ENCODE data around the gene RIN1. TPM values are rescaled to one million over a fixed set of nuclear protein-coding genes. Genes with fewer than 3 reads are reported as not detected.

The RIN1 gene
- total RNA-seq, 1 donor: 3.0 TPM

DNA sequence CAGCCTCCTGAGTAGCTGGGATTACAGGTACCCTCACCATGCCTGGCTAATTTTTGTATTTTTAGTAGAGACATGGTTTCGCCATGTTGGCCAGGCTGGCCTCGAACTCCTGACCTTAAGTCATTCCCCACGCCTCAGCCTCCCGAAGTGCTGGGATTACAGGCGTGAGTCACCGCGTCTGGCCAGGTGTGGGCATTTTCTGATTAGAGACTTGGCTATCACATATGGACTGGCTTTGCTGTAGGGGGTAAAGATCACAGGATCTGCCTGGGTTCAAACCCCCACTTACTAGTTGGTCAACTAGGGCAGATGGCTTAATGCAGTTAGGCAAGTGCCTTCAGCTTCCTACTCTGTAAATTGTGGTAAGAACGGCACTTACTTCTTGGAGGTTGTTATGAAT lies 25.9 kb downstream of the RIN1 start:
- DNase-seq (ENCODE audit: low read depth in 2 of 3, low spot score in 2 of 3): no peak

DNA sequence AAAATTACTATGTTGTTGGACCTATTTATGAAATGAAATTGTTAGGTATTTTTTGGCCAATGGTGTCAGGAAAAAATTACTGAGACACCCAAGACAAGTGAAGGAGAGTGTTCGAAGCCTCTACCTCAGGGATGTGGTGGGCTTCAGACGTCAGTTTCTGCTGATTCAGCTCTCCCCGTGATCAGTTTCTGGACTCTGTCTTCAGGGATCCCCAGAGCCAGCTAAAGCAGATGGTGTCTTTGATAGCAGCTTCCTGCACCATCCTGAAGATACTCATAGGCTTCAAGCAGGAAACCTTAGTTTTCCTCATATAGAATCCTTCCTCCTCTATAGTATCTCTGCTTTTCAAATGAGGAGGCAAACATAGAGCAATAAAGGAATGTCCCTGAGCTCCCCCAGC lies 26.8 kb downstream of the RIN1 start:
- DNase-seq (ENCODE audit: low read depth in 2 of 3, low spot score in 2 of 3): no peak

DNA sequence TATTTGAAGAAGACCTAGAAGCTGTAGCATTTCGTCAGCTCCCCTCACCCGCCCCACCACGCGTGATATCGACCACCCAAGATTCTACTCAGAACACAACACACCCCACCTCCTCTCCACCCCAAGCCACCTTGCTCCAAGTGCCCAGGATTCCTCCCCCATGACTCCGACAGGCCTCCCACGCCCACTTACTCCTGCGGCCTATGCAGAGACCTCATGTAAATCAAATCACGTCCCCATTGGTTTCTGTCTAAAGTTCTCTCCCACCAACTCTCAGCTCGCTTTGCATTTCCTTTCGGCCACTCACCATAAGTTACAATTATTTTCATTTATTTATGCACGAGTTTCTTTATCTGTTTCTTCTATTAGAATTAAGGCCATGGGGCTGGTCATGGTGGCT lies 33.6 kb downstream of the RIN1 start:
- no peak for DNase-seq (ENCODE audit: low read depth in 2 of 3, low spot score in 2 of 3)

DNA sequence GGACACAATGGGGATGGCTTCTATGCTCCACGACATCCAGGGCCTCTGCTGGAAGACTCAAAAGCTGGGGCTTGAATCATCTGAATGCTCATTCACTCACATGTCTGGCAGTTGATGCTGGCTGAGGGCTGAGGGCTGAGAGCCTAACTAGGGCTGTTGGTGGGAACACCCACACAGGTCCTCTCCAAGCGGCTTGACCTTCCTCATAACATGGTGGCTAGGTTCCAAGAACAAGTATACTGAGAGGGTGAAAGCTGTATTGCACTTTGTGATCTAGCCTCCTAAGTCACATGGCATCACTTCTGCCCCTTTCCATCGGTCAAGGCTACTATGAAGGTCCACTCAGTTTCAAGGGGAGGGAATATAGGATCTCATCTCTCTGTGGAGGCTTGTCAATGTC lies 37.0 kb downstream of the RIN1 start:
- DNase-seq (ENCODE audit: low read depth in 2 of 3, low spot score in 2 of 3): no peak

DNA sequence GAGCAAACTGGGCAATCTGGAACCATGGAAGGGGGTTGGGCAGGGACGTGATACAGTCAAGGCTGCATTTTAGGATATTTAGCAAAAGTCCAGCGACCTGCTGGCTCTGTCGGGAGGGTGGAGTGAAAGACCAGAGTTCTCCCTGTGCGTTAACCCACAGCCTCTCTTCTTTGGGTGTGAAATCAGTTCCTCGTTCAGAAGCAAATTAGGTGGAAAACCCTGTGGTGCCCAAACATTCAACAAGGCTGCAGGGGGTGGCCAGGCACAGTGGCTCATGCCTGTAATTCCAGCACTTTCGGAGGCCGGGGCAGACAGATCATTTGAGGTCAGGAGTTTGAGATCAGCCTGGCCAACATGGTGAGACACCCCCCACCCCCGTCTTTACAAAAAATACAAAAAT lies 38.6 kb downstream of the RIN1 start:
- DNase-seq (ENCODE audit: low read depth in 2 of 3, low spot score in 2 of 3): no peak

DNA sequence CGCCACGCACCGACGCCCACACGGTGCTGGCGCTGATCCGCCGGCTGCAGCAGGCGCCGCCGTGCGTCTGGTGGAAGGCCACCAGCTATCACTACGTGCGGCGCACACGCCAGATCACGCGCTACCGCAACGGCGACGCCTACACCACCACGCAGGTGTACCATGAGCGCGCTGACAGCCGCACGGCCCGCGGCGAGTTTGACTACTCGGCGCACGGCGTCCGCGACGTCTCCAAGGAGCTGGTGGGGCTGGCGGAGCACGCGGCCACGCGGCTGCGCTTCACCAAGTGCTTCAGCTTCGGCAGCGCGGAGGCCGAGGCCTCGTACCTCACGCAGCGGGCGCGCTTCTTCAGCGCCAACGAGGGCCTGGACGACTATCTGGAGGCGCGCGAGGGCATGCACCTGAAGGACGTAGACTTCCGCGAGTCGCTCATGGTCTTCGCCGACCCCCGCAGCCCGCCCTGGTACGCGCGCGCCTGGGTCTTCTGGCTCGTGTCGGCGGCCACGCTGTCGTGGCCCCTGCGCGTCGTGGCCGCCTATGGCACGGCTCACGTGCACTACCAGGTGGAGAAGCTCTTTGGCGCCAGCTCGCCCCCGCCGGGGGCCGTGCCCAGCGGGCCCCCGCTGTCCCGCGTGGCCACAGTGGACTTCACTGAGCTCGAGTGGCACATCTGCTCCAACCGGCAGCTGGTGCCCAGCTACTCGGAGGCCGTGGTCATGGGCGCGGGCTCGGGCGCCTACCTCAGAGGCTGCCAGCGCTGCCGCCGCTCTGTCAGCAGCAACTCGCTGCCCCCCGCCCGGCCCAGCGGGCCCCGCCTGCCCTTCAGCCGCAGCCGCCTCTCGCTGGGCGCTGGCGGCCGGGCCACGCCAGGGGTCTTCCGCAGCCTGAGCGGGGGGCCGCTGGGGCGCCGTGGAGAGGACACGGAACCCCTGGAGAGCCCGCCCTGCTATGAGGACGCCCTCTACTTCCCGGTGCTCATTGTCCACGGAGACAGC lies 41.3 kb downstream of the RIN1 start:
- DNase-seq (ENCODE audit: low read depth in 2 of 3, low spot score in 2 of 3): no peak

DNA sequence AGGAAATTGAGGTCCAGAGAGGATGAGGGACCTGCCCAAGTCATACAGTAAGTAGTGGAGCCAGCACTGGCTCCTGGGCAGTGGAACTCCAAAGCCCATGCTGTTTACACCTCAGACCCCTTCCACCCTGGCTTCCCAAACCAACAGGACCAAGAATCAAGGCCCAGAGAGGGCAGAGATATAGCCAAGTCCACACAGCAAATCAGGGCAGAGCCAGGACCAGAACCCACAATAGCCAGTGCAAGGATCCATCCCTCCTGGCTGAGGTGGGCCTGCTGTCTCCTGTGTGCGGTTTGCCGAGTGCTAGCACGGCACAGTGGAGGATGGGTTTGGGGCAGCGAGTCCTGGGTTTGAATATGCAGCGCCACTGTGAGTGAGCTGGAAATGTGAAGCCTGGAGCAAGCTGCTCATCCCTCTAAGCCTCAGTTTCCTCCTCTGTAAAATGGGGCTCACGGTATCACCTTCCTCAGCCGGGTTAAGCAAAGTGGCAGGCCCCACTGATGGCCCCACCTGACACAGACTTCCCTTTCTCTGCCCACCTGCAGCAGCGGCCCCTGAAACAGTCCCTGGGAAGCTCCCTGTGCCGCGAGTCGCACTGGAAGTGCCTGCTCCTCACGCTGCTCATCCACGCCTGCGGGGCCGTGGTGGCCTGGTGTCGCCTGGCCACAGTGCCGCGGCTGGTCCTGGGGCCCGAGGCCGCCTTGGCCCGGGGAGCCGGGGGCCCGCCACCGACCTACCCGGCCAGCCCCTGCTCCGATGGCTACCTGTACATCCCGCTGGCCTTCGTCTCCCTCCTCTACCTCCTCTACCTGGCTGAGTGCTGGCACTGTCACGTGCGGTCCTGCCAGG lies 42.2 kb downstream of the RIN1 start:
- no peak for DNase-seq (ENCODE audit: low read depth in 2 of 3, low spot score in 2 of 3)

DNA sequence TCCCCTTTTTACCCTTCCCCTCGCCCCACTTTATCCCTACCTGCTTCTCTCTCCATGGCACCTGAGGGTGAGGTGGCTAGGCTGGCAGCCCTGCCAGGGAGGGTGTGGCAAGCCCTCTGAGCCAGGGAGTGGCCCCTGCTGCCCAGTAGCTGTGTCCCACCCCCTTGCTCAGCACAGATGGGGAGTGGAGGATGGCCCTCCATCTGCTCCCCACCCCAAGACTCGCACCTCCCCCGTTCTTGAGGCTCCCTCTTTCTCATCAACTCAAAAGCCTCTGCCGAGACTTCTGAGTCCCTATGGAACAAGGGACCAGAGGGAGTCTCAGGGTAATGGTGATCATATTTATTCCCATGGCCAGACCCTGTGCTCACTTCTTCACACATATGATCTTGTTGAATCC lies 42.9 kb downstream of the RIN1 start:
- DNase-seq (ENCODE audit: low read depth in 2 of 3, low spot score in 2 of 3): no peak

DNA sequence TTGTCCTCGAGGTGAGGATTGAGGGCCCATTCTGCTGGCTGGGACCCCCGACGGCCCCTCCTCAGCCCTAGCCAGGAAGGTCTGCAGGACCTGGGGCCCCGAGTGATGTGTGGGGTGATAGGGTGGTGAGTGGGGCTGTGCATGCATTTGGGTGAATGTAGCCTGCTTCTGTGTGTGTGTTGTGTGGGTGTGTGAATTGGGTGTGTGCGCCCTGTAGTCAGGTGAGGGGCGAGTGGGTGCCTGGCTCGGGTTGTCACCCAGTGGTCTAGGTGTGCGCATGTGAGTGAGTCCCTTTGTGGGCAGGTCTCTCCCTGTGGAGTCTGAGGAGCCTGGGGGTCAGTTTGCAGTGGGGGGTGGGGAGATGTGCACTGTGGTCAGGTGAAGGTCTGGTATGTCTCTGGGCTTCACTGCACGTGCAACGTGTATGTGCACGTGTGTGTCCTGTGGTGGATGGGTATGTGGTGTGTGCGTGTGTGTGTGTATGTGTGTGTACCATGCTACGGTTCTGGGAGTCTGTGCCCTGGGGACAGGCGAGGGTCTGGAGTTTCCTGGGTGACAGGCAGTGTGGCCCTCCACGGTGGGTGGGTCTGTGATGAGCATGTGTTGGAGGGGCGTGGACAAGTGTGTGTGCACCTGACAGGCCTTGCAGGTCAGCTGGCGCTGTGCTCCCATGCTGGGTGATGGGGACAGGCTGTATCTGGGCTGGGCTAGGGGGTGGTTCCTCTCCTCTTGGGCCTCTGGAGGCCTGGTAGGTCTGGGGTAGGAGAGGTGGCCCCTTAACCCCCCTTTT lies 43.5 kb downstream of the RIN1 start:
- no peak for DNase-seq (ENCODE audit: low read depth in 2 of 3, low spot score in 2 of 3)

DNA sequence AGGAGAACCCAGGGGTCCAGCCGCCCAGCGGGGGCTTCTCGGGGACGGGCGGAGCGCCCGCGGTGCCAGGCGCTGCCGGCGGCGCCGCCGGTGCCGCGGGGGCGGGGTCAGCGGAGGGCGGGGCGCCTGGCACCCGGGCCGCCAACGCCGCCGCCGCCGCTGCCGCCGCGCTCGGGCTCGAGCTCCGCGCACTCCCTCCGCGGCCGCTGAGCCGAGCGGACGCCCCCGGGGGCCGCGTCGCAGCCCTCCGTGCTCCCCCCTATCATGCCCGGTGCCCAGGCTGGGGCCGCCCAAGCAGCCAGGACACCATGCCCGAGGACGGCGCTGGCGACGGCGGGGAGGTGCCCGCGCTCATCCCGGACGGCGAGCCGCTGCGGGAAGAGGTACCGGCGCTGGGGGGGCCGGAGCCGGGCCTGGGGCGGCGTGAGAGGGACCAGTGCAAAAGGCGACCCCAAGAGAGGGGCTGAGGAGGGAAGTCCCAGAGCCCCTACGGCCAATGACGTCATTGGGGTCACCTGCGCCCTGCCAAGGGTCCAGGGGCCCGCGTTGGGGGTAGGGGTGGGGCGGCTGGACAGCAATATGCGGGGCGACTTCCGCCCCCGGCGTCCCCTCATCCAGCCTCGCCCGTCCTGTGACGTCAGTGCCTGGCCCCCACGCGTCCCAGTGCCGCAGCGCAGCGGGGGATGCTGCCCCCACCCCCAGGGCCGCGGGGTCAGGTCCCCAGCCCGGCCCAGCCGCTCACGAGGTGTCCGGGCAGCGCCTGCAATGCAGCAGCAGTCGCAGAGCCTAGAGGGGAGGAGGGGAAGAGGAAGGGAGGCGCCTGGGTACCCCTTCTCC lies 44.3 kb downstream of the RIN1 start, which contains the start of gene TMEM151A:
TMEM151A (plus strand) TSS at position 189 of the 837 bp plus-strand sequence; CDS start at position 309, 120 bp downstream.
- DNase-seq (ENCODE audit: low read depth in 2 of 3, low spot score in 2 of 3): no peak

DNA sequence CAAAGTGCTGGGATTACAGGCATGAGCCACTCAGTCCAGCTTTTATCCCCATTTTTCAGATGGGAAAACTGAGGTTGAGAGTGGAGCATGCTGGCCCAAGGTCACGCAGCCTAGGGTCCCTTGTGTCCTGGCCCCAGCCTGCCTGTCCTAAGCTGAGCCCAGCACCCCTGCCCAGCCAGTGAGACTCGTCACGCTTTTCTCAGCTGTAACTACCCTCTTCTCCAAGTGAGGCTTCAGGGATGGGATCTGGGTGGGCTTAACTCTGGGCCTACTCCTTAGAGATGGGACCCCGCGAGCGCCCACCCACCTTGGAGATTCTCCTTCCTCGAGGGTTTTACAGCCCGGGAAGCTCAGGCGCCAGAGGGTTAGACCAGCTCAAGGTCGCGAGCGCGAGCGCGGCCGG lies 44.9 kb downstream of the RIN1 start:
- DNase-seq (ENCODE audit: low read depth in 2 of 3, low spot score in 2 of 3): no peak

DNA sequence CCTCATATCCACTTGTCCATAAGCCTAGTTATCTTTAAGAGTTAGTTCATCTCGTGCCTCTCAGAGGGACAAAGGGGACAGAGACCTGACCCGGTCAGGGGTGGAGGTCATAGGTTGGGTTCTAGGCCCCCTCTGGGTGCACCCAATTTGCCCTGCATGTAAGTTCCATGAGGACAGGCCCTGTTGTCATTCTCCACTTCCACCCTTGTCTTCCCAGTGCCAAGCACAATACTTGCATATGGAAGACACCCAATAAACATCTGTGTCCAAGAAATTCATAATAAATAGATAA lies 46.0 kb downstream of the RIN1 start:
- DNase-seq (ENCODE audit: low read depth in 2 of 3, low spot score in 2 of 3): no peak

DNA sequence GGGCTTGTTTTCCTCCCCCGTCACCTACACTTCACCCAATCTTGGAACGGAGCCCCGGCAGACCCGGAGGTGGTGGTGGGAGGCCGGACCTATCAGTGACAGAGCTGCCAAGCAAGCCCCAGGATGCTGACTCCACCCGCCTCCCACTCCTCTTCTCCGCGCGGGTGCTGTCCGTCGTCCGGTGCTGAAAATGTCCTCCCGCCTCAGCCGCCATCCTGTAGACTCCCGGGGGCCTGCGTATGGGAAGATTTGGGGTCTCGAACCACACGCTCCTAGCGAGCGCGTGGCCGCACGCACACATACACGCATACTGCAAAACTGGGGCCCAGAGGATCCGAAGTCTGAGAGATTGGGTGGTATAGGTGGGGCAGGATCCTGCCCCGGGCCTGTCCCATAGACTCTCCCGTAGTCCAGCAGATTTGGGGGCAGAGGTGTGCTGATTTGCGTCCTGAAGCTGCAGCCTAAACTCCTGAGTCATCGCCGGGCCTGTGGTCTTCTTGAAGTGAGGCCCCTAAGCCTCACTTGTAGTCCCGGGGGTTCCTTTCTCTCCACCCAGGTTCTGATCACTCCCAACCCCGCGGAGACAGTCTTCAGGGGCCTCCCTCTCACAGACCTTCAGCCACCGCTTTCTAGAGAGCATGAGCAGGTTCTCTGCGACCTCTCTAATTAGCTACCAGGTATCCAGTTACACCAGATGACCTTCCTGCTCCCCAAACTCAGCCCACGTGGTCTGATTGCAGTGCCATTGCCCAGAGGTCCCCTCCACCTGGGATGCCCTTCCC lies 46.5 kb downstream of the RIN1 start:
- peak in 2 of 3 donors; percentile 79 to 87 for DNase-seq (ENCODE audit: low read depth in 2 of 3, low spot score in 2 of 3)

DNA sequence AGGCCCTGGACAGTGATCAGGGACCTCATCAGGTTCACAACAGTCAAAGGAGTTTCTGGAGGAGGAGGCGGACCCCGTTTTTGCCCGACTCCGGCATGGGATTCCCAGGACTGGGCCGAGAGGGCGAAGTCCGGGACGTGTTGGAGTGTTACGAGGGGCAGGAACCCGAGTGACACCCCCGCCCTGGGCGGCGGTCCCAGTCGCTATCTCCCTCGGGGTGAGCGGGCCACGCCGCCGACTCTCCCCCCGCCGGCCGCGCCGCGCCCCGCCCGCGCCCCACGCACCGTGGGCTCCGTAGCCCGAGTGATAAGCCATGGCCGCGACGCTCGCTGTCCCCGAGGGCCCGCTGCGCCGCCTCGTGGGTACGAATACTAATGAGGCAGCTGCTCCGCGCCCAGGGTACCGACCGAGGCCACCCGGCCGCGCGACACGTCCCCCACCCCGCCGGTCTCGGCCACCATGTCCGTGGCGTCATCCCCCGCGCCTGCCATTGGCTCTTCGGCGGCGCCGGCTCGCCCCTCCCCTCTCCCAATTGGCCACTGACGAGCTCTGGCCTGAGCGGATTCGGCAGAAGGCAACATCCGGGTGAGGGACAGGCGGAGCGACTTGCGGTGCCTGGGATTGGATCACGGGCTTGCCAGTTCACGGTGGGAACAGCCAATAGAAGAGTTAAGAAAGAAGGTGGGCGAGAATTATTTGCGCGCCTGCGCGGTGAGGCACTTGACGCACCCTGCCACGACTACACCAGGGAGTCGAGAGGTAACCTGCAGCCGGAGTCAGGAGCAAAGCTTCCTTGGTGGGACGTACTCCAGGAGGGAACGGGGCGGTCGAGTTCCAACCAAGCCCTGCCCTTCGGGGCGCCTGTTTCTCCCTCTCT lies 47.3 kb downstream of the RIN1 start, which contains the start of gene YIF1A:
YIF1A (minus strand) TSS at position 473 of the 877 bp plus-strand sequence; CDS start at position 315, 158 bp downstream.
- DNase-seq (ENCODE audit: low read depth in 2 of 3, low spot score in 2 of 3): peak; percentile 92 to 99 (median 99)

DNA sequence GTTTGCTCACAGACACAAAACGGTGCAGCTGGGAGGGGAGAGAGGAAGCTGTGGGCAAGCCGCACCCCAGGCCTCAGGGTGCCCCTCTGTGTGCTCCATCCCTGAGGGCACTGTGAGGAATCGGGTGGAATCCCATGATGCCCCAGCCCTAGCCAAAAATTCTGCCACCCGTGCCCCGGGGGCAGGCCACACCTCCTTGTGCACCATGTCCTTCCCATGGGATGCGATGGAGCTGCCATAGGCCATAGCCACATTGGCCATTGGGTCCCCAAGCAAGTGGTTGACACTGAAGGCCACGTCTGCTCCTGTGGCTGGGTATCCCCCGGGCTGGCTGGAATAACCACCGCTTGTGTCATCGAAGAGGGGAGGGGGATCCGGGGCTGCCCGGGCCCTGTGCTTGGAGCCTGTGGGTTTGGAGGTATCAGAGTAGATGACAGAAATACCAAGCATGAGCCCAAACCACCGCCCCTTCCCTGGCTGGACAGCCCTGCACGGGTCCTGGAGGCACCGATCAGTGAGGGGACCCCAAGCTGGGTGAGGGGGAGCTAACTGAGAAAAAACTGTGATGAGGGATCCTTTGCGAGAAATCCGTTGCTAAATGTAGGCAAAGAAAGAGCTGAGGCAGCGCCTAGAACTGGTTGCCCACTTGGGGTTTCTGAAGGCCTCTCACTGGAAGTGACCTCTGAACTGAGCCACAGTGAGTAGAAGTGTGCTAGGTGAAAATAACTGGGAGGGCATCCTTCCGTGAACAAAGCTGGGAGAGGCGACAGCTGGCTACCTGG lies 48.2 kb downstream of the RIN1 start:
- DNase-seq (ENCODE audit: low read depth in 2 of 3, low spot score in 2 of 3): no peak

DNA sequence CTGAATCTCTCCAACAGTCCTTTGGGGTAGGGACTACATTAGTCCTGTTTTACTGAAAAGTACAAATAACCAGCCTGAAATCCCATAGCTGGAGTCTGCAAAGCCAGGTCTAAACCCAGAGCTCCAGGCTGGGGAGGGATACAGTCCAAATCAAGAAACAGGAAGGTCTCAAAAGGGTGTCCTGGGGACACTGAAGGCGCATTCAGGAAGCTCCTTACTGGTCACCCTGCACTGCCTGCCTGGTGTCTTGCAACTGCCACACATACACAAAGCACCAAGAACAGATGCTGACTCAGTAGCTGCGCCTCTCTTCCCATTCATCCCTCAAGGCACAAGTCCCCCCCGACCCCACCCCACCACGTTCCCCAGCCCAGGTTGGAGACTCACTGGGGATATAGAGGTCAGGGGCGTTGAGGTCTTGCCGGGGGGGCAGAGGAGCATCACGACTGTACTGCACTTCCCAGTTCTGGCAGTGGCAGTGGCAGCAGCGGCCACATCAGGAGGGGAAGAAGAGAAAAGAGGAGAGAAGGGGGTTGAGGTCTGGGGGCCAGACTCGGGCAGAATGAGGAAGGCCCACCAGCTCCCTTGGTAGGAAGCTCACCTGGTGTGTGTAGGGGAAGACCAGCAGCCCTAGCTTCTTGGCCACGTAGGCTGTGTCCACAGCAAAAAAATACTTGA lies 48.9 kb downstream of the RIN1 start:
- DNase-seq (ENCODE audit: low read depth in 2 of 3, low spot score in 2 of 3): no peak

DNA sequence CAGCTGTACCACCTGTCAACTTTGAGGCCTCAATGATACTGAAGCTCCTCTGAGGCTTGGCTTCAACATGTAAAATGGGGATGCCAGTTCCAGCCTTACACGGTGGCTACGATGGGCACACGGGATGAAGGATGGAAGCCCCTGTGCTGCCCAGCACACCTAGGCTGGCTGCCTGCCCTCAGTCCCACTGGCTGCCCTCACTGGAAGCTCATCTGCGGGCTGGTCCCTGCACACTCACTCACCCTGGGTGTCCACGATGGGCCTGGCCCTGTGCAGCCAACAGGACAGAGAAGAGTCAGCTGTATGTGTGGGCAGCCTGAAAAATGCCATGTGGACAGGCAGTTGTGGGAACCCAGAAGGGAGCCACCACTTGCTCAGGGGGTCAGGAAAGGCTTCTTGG lies 49.5 kb downstream of the RIN1 start:
- no peak for DNase-seq (ENCODE audit: low read depth in 2 of 3, low spot score in 2 of 3)

Data from hematopoietic multipotent progenitor cell (in vitro differentiated cells).